Activated CD4-positive, alpha-beta memory T cell treated with anti-CD3 and anti-CD28 coated beads for 36 hours (primary cell): ENCODE results near the gene MON2. TPM values are rescaled to one million over a fixed set of nuclear protein-coding genes. Genes with fewer than 3 reads are reported as not detected.
"Not testable (repeated sequence)": the region's sequence is repeated elsewhere in the genome, so short reads cannot be mapped to it uniquely, and the experiment has no call there.

Source experiments
- CTCF ChIA-PET: fragments of 350-600 bp; sonication (Branson Sonifier 250); formaldehyde crosslinking; loops from one replicate; lab custom pipeline; 2021; ENCODE audit warnings: antibody characterized with exemption, inconsistent platforms; lab: Charles Lee
- POLR2A ChIA-PET: fragments of 350-600 bp; sonication (Branson Sonifier 250); formaldehyde crosslinking; loops from one replicate; lab custom pipeline; 2021; ENCODE audit warnings: antibody characterized with exemption; lab: Charles Lee
- DNase-seq: peaks from one replicate; pipeline ENCODE4 v3.0.0-alpha.2; 2020
- H3K27ac Mint-ChIP-seq: one replicate; pipeline ENCODE4 v1.8.0; 2021; ENCODE audit warnings: mixed read lengths
- H3K27me3 Mint-ChIP-seq: one replicate; pipeline ENCODE4 v1.8.0; 2021; ENCODE audit warnings: mixed read lengths
- H3K36me3 Mint-ChIP-seq: one replicate; pipeline ENCODE4 v1.8.0; 2021; ENCODE audit warnings: mixed read lengths
- H3K4me1 Mint-ChIP-seq: one replicate; pipeline ENCODE4 v1.8.0; 2021; ENCODE audit warnings: low read depth, mixed read lengths
- H3K4me3 Mint-ChIP-seq: one replicate; pipeline ENCODE4 v1.8.0; 2021; ENCODE audit warnings: mild to moderate bottlenecking, mixed read lengths
- H3K9me3 Mint-ChIP-seq: one replicate; pipeline ENCODE4 v1.8.0; 2021; ENCODE audit warnings: mixed read lengths
- intact Hi-C: fragments of 100-400 bp; cut with micrococcal nuclease; formaldehyde crosslinking; loops from one replicate; pipeline ENCODE4 v1.15.1; 2023
- total RNA-seq, 2 experiments: library from RNA; stranded (reverse); gene quantifications; one replicate each; pipeline ENCODE4 v1.2.3, GENCODE V29; 2021

MON2 gene
- total RNA-seq, 2 experiments from 2014 or later, result 29.2 to 35.1 TPM

DNA sequence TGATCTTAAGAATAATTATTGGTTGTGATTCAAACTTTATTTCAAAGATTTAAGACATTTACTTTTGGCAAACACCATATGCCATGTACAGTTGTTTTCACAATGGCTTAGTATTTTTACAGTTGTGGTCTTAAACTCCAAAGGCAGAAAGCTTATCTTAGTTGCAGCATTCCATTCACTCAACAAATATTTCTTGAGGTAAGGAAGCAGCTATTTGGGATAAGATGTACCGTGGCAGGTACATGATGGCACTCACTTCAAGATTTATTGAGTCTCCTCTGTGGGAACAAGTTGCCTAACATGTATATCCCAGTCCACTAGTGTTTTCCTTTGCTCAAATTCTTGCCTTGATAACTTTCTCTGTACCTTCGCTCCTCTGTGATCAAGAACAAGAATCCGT lies 8.0 kb upstream of the MON2 start:
- no peak overlapping the region for H3K4me3 Mint-ChIP-seq
- peaks cover 14% of the 10 kb centered on the region for H3K9me3 Mint-ChIP-seq
- intact Hi-C loops, result no loop called here
- no peak overlapping the region for H3K27ac Mint-ChIP-seq
- peaks cover 2% of the 10 kb centered on the region for H3K36me3 Mint-ChIP-seq
- ChIA-PET CTCF (no interaction called here), POLR2A (no interaction called here)
- H3K27me3 Mint-ChIP-seq, result no peaks in the 10 kb centered on the region
- no peaks in the 10 kb centered on the region for H3K4me1 Mint-ChIP-seq
- no peak for DNase-seq

GRCh38 chr12:62459976-62460375 lies 6.7 kb upstream of the MON2 start:
- Mint-ChIP-seq H3K4me1 (no peaks in the 10 kb centered on the region), H3K27ac (no peak overlapping the region), H3K9me3 (peaks cover 16% of the 10 kb centered on the region), H3K27me3 (no peaks in the 10 kb centered on the region), H3K4me3 (no peak overlapping the region), H3K36me3 (peaks cover 5% of the 10 kb centered on the region)
- intact Hi-C loops, result no loop called here
- ChIA-PET POLR2A (no interaction called here), CTCF (no interaction called here)
- no peak for DNase-seq

- CTCF ChIA-PET, result interaction anchor here (1.1 to 1.8 kb wide), 2 partner anchors 23 to 26 kb away, joined by 3 to 5 read pairs; no protein-coding TSS in a partner anchor
- H3K36me3 Mint-ChIP-seq, H3K27ac Mint-ChIP-seq, H3K4me3 Mint-ChIP-seq, H3K4me1 Mint-ChIP-seq, intact Hi-C loops, DNase-seq, POLR2A ChIA-PET, H3K27me3 Mint-ChIP-seq: not testable (repeated sequence)
- H3K9me3 Mint-ChIP-seq, result peaks cover 16% of the 10 kb centered on the region
These were observed 5.3 kb upstream of the MON2 start for GRCh38 chr12:62461171-62461837.

- intact Hi-C loops, DNase-seq, H3K27ac Mint-ChIP-seq, POLR2A ChIA-PET, CTCF ChIA-PET, H3K27me3 Mint-ChIP-seq, H3K36me3 Mint-ChIP-seq, H3K4me3 Mint-ChIP-seq: not testable (repeated sequence)
- peaks cover 16% of the 10 kb centered on the region for H3K9me3 Mint-ChIP-seq
- peaks cover 13% of the 10 kb centered on the region for H3K4me1 Mint-ChIP-seq
These were observed 3.4 kb upstream of the MON2 start for GRCh38 chr12:62463252-62463651.

- H3K27me3 Mint-ChIP-seq, result no peaks in the 10 kb centered on the region
- ChIA-PET CTCF (interaction anchor here (0.7 to 4.5 kb wide), 3 partner anchors 29 to 335 kb away, joined by 3 to 34 read pairs (median 3); no protein-coding TSS in a partner anchor), POLR2A (interaction anchor here (0.9 to 1.3 kb wide), 3 partner anchors 19 to 175 kb away, joined by 4 to 14 read pairs (median 4); no protein-coding TSS in a partner anchor)
- intact Hi-C loops, result loop anchor here (1.0 to 5.0 kb wide), 5 partner anchors 28 to 1936 kb away; partner anchors contain the start of genes USP15 and XPOT
- H3K9me3 Mint-ChIP-seq, result peaks cover 16% of the 10 kb centered on the region
- peak; percentile 36 for DNase-seq
- peak overlapping the region; percentile 93 for H3K4me3 Mint-ChIP-seq
- peaks cover 22% of the 10 kb centered on the region for H3K4me1 Mint-ChIP-seq
- H3K36me3 Mint-ChIP-seq, result peaks cover 7% of the 10 kb centered on the region
- H3K27ac Mint-ChIP-seq, result peak overlapping the region; percentile 82
These were observed 520 bp upstream of the MON2 start for GRCh38 chr12:62466018-62466593.

- intact Hi-C loops, result loop anchor here (5.0 kb wide), 2 partner anchors 54 to 1934 kb away; partner anchors contain the start of gene XPOT
- H3K4me1 Mint-ChIP-seq, result peaks cover 24% of the 10 kb centered on the region
- POLR2A ChIA-PET, result no interaction called here
- H3K27me3 Mint-ChIP-seq, result no peaks in the 10 kb centered on the region
- no peak overlapping the region for H3K4me3 Mint-ChIP-seq
- CTCF ChIA-PET, result interaction anchor here (4.5 kb wide), 1 partner anchor 32 kb away, joined by 34 read pairs; no protein-coding TSS in a partner anchor
- H3K27ac Mint-ChIP-seq, result no peak overlapping the region
- DNase-seq, result no peak
- H3K36me3 Mint-ChIP-seq, result peaks cover 7% of the 10 kb centered on the region
- peaks cover 4% of the 10 kb centered on the region for H3K9me3 Mint-ChIP-seq
These were observed 1.8 kb downstream of the MON2 start for GRCh38 chr12:62468397-62468796.

GRCh38 chr12:62468935-62469334 lies 2.3 kb downstream of the MON2 start:
- H3K36me3 Mint-ChIP-seq, result peaks cover 4% of the 10 kb centered on the region
- no peak overlapping the region for H3K4me3 Mint-ChIP-seq
- CTCF ChIA-PET, result interaction anchor here (4.5 kb wide), 1 partner anchor 32 kb away, joined by 34 read pairs; no protein-coding TSS in a partner anchor
- H3K27ac Mint-ChIP-seq, result no peak overlapping the region
- H3K4me1 Mint-ChIP-seq, result peaks cover 26% of the 10 kb centered on the region
- intact Hi-C loops, result loop anchor here (5.0 kb wide), 2 partner anchors 53 to 1933 kb away; partner anchors contain the start of gene XPOT
- no peaks in the 10 kb centered on the region for H3K27me3 Mint-ChIP-seq
- POLR2A ChIA-PET, result no interaction called here
- no peaks in the 10 kb centered on the region for H3K9me3 Mint-ChIP-seq
- no peak for DNase-seq

- Mint-ChIP-seq H3K27me3 (no peaks in the 10 kb centered on the region), H3K4me3 (no peak overlapping the region), H3K36me3 (peaks cover 5% of the 10 kb centered on the region), H3K27ac (no peak overlapping the region), H3K4me1 (peaks cover 28% of the 10 kb centered on the region), H3K9me3 (no peaks in the 10 kb centered on the region)
- intact Hi-C loops, result loop anchor here (5.0 kb wide), 2 partner anchors 53 to 1933 kb away; partner anchors contain the start of gene XPOT
- DNase-seq, result no peak
- ChIA-PET CTCF (no interaction called here), POLR2A (no interaction called here)
These were observed 3.1 kb downstream of the MON2 start for GRCh38 chr12:62469704-62470103.

DNA sequence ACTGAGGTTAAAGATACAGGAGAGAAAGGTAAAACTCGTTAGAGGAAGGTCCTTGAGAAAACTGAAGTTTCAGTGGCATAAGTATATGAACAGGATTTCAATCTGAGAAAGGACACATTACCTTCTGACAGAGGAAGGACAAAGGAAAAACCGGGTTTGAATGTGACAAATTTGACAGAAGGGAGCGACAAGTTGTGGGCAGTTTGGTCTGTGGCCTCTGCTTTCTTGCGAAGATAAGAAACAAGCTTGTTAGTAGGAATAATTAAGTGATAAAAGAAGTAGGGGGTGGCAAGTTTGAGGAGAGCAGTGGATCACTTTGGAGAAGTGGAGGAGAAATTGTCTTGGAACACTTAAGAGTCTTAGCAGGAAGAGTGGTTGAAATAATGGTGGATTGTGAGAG lies 5.1 kb downstream of the MON2 start:
- Mint-ChIP-seq H3K27me3 (no peaks in the 10 kb centered on the region), H3K4me1 (peaks cover 23% of the 10 kb centered on the region), H3K4me3 (no peak overlapping the region), H3K36me3 (peaks cover 6% of the 10 kb centered on the region), H3K27ac (no peak overlapping the region), H3K9me3 (no peaks in the 10 kb centered on the region)
- ChIA-PET CTCF (no interaction called here), POLR2A (no interaction called here)
- DNase-seq, result no peak
- intact Hi-C loops, result no loop called here

DNA sequence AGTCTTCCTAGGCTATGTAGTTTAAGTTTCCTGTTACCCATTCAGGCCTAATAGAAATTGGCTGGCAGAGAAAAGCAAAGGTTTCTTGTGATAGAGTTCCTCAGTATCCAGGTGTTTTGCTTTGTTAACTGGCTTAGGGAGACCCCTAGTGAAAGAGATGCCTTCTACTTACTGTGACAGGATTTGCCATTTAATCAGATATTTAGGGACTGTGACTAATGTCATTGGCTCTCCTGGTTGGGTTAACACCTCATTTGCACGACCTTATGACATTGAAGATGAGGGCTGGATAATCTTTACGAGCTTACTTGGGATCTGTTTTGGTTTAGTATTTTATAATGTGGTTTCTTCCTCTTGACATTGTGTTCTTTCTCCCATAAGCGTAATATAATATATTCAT lies 5.8 kb downstream of the MON2 start:
- no peak overlapping the region for H3K4me3 Mint-ChIP-seq
- no peaks in the 10 kb centered on the region for H3K9me3 Mint-ChIP-seq
- ChIA-PET CTCF (no interaction called here), POLR2A (no interaction called here)
- no peaks in the 10 kb centered on the region for H3K27me3 Mint-ChIP-seq
- no peak overlapping the region for H3K27ac Mint-ChIP-seq
- peaks cover 24% of the 10 kb centered on the region for H3K4me1 Mint-ChIP-seq
- peaks cover 7% of the 10 kb centered on the region for H3K36me3 Mint-ChIP-seq
- DNase-seq, result no peak
- intact Hi-C loops, result no loop called here

- no peak overlapping the region for H3K27ac Mint-ChIP-seq
- CTCF ChIA-PET, result no interaction called here
- no peaks in the 10 kb centered on the region for H3K27me3 Mint-ChIP-seq
- POLR2A ChIA-PET, result no interaction called here
- peaks cover 34% of the 10 kb centered on the region for H3K4me1 Mint-ChIP-seq
- H3K4me3 Mint-ChIP-seq, result no peak overlapping the region
- DNase-seq, result no peak
- peaks cover 17% of the 10 kb centered on the region for H3K36me3 Mint-ChIP-seq
- H3K9me3 Mint-ChIP-seq, result no peaks in the 10 kb centered on the region
- intact Hi-C loops, result no loop called here
These were observed 15.4 kb downstream of the MON2 start for GRCh38 chr12:62481843-62482540.

DNA sequence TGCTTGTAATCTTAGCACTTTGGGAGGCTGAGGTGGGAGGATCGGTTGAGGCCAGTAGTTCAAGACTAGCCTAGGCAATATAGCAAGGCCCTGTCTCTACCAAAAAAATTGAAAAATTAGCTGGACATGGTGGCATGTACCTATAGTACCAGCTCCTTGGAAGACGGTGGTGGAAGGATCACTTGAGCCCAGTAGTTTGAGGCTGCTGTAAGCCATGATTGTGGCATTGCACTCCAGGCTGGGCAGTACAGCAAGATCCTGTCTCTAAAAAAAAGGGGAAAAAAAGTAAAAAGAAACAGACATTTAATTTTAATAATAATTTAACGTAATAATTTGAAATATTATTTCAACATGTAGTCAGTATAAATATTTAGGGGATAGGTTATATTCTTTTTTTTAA lies 16.1 kb downstream of the MON2 start:
- POLR2A ChIA-PET, result no interaction called here
- DNase-seq, result no peak
- intact Hi-C loops, result no loop called here
- Mint-ChIP-seq H3K27me3 (no peaks in the 10 kb centered on the region), H3K36me3 (peaks cover 14% of the 10 kb centered on the region), H3K27ac (no peak overlapping the region), H3K4me3 (no peak overlapping the region), H3K4me1 (peaks cover 30% of the 10 kb centered on the region), H3K9me3 (no peaks in the 10 kb centered on the region)
- CTCF ChIA-PET, result no interaction called here
